PC-9 (cell line): ENCODE measurements around the gene ALG11. TPM values are rescaled to one million over a fixed set of nuclear protein-coding genes. Genes with fewer than 3 reads are reported as not detected.

Source experiments
- BruUV-seq: library from RNA; stranded (reverse); fragments of 400-500 nt; replicated peaks from 2 replicates; lab custom pipeline; 2021; lab: Mats Ljungman, UMichigan
- CTCF ChIA-PET: fragments of 300-600 bp; sonication (Branson Sonifier 250); formaldehyde crosslinking; loops from one replicate; lab custom pipeline; 2022; ENCODE audit warnings: antibody characterized with exemption; lab: Charles Lee
- POLR2A ChIA-PET: fragments of 300-600 bp; sonication (Branson Sonifier 250); formaldehyde crosslinking; loops from one replicate; lab custom pipeline; 2022; ENCODE audit warnings: antibody characterized with exemption; ENCODE audit not compliant: unreplicated experiment; lab: Charles Lee
- DNase-seq, 2 experiments: peaks; one replicate each; pipeline versions ENCODE4 v3.0.0 to v3.0.0-alpha.2; 2015 to 2022; ENCODE audit warnings: mixed read lengths in 1 of 2
- H2AFZ ChIP-seq: fragments of 200-600 bp; sonication (generic); 2 replicates; pipeline ENCODE4 v1.8.1; 2017; ENCODE audit warnings: antibody characterized with exemption
- H3F3A ChIP-seq: fragments of 200-600 bp; sonication (generic); 2 replicates; pipeline ENCODE4 v1.8.1; 2017; ENCODE audit warnings: antibody characterized with exemption, mild to moderate bottlenecking, low read depth; ENCODE audit not compliant: insufficient read depth
- H3K27ac ChIP-seq: fragments of 200-600 bp; sonication (generic); 2 replicates; pipeline ENCODE4 v1.6.1; 2016; ENCODE audit warnings: mixed run types
- H3K27me3 ChIP-seq: fragments of 200-600 bp; sonication (generic); 2 replicates; pipeline ENCODE4 v1.6.1; 2016; ENCODE audit warnings: low read depth, mixed run types; ENCODE audit not compliant: insufficient read depth
- H3K36me3 ChIP-seq: fragments of 200-600 bp; sonication (generic); 2 replicates; pipeline ENCODE4 v1.6.1; 2016; ENCODE audit warnings: low read depth, mixed run types
- H3K4me1 ChIP-seq: fragments of 200-600 bp; sonication (generic); replicated peaks from 2 replicates; pipeline ENCODE4 v1.6.1; 2016; ENCODE audit warnings: mixed run types; ENCODE audit not compliant: insufficient read depth
- H3K4me2 ChIP-seq: fragments of 200-600 bp; sonication (generic); 2 replicates; pipeline ENCODE4 v1.6.1; 2017; ENCODE audit warnings: mixed run types
- H3K4me3 ChIP-seq: fragments of 200-600 bp; sonication (generic); 2 replicates; pipeline ENCODE4 v1.6.1; 2016; ENCODE audit warnings: mixed run types
- H3K79me2 ChIP-seq: fragments of 200-600 bp; sonication (generic); 2 replicates; pipeline ENCODE4 v1.6.1; 2017; ENCODE audit warnings: low read depth, mixed run types
- H3K9me2 ChIP-seq: fragments of 200-600 bp; sonication (generic); 2 replicates; pipeline ENCODE4 v1.8.1; 2017; ENCODE audit warnings: mild to moderate bottlenecking; ENCODE audit not compliant: insufficient read depth
- H3K9me3 ChIP-seq: fragments of 200-600 bp; sonication (generic); 2 replicates; pipeline ENCODE4 v1.8.1; 2016; ENCODE audit warnings: low read depth; ENCODE audit not compliant: insufficient read depth
- H4K20me1 ChIP-seq: fragments of 200-600 bp; sonication (generic); 2 replicates; pipeline ENCODE4 v1.8.1; 2017; ENCODE audit not compliant: insufficient read depth
- EZH2 ChIP-seq: fragments of 200-600 bp; sonication (generic); IDR thresholded peaks from 2 replicates; pipeline ENCODE4 v1.8.0; 2017; ENCODE audit warnings: antibody characterized with exemption, low read depth
- intact Hi-C: fragments of 100-400 bp; cut with micrococcal nuclease; formaldehyde crosslinking; loops from one replicate; pipeline ENCODE4 v1.10.0; 2022; ENCODE audit not compliant: unreplicated experiment
- total RNA-seq: library from RNA; stranded (reverse); gene quantifications from 2 replicates; pipeline ENCODE4 v1.2.3, GENCODE V29; 2021
- TF ChIP-seq, protein P1 (sequence below): fragments of 200-600 bp; sonication (generic); conservative IDR thresholded peaks from 2 replicates; pipeline ENCODE4 v1.6.1; 2017; ENCODE audit warnings: mixed run types, antibody characterized with exemption, mild to moderate bottlenecking, moderate library complexity

The ALG11 gene
- total RNA-seq, 1 experiment from 2014 or later, result 15.0 TPM

DNA sequence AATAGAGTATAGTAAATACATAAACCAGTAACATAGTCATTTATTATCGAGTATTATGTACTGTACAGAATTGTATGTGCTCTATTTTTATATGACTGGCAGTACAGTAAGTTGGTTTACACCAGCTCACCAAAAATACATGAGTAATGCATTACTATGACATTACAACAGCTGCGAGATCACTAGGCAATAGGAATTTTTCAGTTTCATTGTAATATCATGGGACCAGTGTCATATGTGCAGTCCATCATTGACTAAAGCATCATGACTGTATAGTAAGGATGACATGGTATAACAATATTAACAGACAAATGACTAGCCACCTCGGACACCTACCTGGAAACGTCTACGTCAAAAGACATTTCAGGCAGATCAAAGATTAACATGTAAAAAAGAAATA is 34.6 kb upstream of the ALG11 start:
- ChIA-PET POLR2A (no interaction called here), CTCF (no interaction called here)
- no peak overlapping the region for H3K4me2 ChIP-seq
- H3K36me3 ChIP-seq, result no peaks in the 10 kb centered on the region
- H4K20me1 ChIP-seq, result no peaks in the 10 kb centered on the region
- no peak overlapping the region for H3K27ac ChIP-seq
- no peak overlapping the region for H2AFZ ChIP-seq
- no peaks in the 10 kb centered on the region for H3K27me3 ChIP-seq
- H3K9me2 ChIP-seq, result no peaks in the 10 kb centered on the region
- H3K4me1 ChIP-seq, result no peaks in the 10 kb centered on the region
- no peak for TF ChIP-seq EZH2
- TF ChIP-seq, protein P1, sequence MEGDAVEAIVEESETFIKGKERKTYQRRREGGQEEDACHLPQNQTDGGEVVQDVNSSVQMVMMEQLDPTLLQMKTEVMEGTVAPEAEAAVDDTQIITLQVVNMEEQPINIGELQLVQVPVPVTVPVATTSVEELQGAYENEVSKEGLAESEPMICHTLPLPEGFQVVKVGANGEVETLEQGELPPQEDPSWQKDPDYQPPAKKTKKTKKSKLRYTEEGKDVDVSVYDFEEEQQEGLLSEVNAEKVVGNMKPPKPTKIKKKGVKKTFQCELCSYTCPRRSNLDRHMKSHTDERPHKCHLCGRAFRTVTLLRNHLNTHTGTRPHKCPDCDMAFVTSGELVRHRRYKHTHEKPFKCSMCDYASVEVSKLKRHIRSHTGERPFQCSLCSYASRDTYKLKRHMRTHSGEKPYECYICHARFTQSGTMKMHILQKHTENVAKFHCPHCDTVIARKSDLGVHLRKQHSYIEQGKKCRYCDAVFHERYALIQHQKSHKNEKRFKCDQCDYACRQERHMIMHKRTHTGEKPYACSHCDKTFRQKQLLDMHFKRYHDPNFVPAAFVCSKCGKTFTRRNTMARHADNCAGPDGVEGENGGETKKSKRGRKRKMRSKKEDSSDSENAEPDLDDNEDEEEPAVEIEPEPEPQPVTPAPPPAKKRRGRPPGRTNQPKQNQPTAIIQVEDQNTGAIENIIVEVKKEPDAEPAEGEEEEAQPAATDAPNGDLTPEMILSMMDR, result no peak
- no peaks in the 10 kb centered on the region for H3K9me3 ChIP-seq
- no peak for DNase-seq
- H3K4me3 ChIP-seq, result no peak overlapping the region
- no peaks in the 10 kb centered on the region for H3K79me2 ChIP-seq
- H3F3A ChIP-seq, result no peaks in the 10 kb centered on the region
- intact Hi-C loops, result no loop called here
- BruUV-seq, result no TSS peak

- Histone ChIP-seq H3F3A (no peaks in the 10 kb centered on the region), H2AFZ (no peak overlapping the region), H3K27ac (no peak overlapping the region), H3K4me1 (no peaks in the 10 kb centered on the region), H3K9me2 (no peaks in the 10 kb centered on the region), H3K27me3 (no peaks in the 10 kb centered on the region), H3K4me3 (no peak overlapping the region), H3K79me2 (no peaks in the 10 kb centered on the region), H4K20me1 (no peaks in the 10 kb centered on the region), H3K36me3 (no peaks in the 10 kb centered on the region), H3K9me3 (no peaks in the 10 kb centered on the region), H3K4me2 (no peak overlapping the region)
- intact Hi-C loops, result no loop called here
- ChIA-PET CTCF (no interaction called here), POLR2A (no interaction called here)
- TF ChIP-seq EZH2, result no peak
- TF ChIP-seq, protein P1, result no peak
- DNase-seq, result no peak
- no TSS peak for BruUV-seq
Observed at GRCh38 chr13:51978796-51979556, 33.2 kb upstream of the ALG11 start.

GRCh38 chr13:51980908-51981307 is 31.3 kb upstream of the ALG11 start:
- Histone ChIP-seq H3K36me3 (no peaks in the 10 kb centered on the region), H3F3A (no peaks in the 10 kb centered on the region), H2AFZ (no peak overlapping the region), H3K9me2 (no peaks in the 10 kb centered on the region), H3K27me3 (peaks cover 9% of the 10 kb centered on the region; the same call in 1 of the 2 replicates), H3K27ac (no peak overlapping the region), H3K9me3 (no peaks in the 10 kb centered on the region), H3K4me3 (no peak overlapping the region), H3K4me2 (no peak overlapping the region), H3K4me1 (no peaks in the 10 kb centered on the region), H3K79me2 (no peaks in the 10 kb centered on the region), H4K20me1 (no peaks in the 10 kb centered on the region)
- no TSS peak for BruUV-seq
- ChIA-PET POLR2A (no interaction called here), CTCF (no interaction called here)
- TF ChIP-seq, protein P1, result no peak
- TF ChIP-seq EZH2, result no peak
- no peak for DNase-seq
- intact Hi-C loops, result no loop called here
